Stimulated activated CD4-positive, alpha-beta T cell treated with anti-CD3 and anti-CD28 coated beads, Interleukin-15, amount 100 ng/mL, for 48 hours (primary cell): ENCODE data around the gene ERC2.

Source experiments
- DNase-seq, 2 donors: peaks; one replicate each; pipeline ENCODE4 v3.0.0-alpha.2; 2020; ENCODE audit warnings: low read depth in 2 of 2

ERC2 gene

GRCh38 chr3:55934771-55935170 is 533.5 kb downstream of the ERC2 start:
- no peak for DNase-seq

GRCh38 chr3:55929154-55929869 is 539.0 kb downstream of the ERC2 start:
- DNase-seq: no peak

GRCh38 chr3:55923626-55924025 is 544.6 kb downstream of the ERC2 start:
- no peak for DNase-seq

- no peak for DNase-seq
These were observed 545.1 kb downstream of the ERC2 start for GRCh38 chr3:55923207-55923606.

GRCh38 chr3:55912880-55913279 is 555.4 kb downstream of the ERC2 start:
- no peak for DNase-seq

GRCh38 chr3:55911266-55911665 is 557.0 kb downstream of the ERC2 start:
- DNase-seq: no peak

GRCh38 chr3:55910543-55910942 is 557.7 kb downstream of the ERC2 start:
- no peak for DNase-seq

GRCh38 chr3:55909373-55909772 is 558.9 kb downstream of the ERC2 start:
- DNase-seq: no peak

- DNase-seq: no peak
These were observed 560.7 kb downstream of the ERC2 start for GRCh38 chr3:55907616-55908015.

GRCh38 chr3:55906896-55907295 is 561.4 kb downstream of the ERC2 start:
- no peak for DNase-seq

- no peak for DNase-seq
These were observed 563.6 kb downstream of the ERC2 start for GRCh38 chr3:55904716-55905115.

- DNase-seq: no peak
These were observed 564.6 kb downstream of the ERC2 start for GRCh38 chr3:55903680-55904079.

- no peak for DNase-seq
These were observed 565.9 kb downstream of the ERC2 start for GRCh38 chr3:55902221-55902900.

GRCh38 chr3:55899887-55900286 is 568.4 kb downstream of the ERC2 start:
- DNase-seq: no peak

GRCh38 chr3:55897573-55898224 is 570.6 kb downstream of the ERC2 start:
- DNase-seq: no peak

GRCh38 chr3:55895897-55896566 is 572.2 kb downstream of the ERC2 start:
- no peak for DNase-seq

- no peak for DNase-seq
These were observed 573.7 kb downstream of the ERC2 start for GRCh38 chr3:55894605-55895004.

- no peak for DNase-seq
These were observed 575.1 kb downstream of the ERC2 start for GRCh38 chr3:55893045-55893664.

GRCh38 chr3:55891106-55891505 is 577.2 kb downstream of the ERC2 start:
- no peak for DNase-seq

GRCh38 chr3:55888282-55888885 is 579.9 kb downstream of the ERC2 start:
- DNase-seq: no peak

- no peak for DNase-seq
These were observed 582.5 kb downstream of the ERC2 start for GRCh38 chr3:55885721-55886120.
